Suppressor macrophage treated with lipopolysaccharide for 1 hour (primary cell): ENCODE measurements around the gene IL17RB.
A peak's percentile ranks its signal among the peaks of the same experiment; 100 is the strongest.

Source experiments
- DNase-seq, 3 donors: peaks; one replicate each; pipeline ENCODE4 v3.0.0-alpha.2; 2020 to 2022

IL17RB gene

GRCh38 chr3:53846134-53846850, at the start of gene IL17RB, which contains the start of gene CHDH:
Gene IL17RB, plus strand, starts transcription at chr3:53846568. Its CDS starts 21 bp downstream, at chr3:53846589.
Gene CHDH, minus strand, starts transcription at chr3:53846419. Its CDS starts 22,411 bp downstream, at chr3:53824008.
- DNase-seq: peak in 2 of 3 donors; percentile 22 to 48

GRCh38 chr3:53798144-53798543, 48.2 kb upstream of the IL17RB start:
- DNase-seq: no peak

DNA sequence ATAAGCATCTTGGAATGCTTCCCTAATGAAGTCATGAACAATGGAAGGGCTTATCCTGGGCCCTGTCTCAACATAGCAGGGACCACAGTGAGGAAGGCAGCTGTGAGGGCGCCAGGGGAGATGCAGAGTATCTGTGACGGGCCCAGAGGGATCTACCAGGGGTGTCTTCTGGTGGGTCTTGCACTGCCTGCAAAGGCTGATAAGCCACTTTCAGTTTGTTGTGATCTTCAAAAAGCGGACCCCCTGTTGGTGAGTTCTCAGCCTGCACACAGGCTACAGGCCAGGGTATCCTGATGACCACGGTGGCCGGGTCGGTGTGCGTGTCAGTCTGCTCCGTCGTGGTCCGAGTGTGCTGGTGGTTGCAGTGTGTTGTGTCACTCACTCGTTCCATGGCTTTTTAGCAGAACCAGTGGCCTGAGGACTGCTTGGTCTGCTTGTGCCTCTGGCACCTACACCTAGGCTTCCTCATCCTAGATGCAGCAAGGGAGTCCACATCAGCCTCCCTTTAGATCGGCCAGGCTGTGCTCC, 47.0 kb upstream of the IL17RB start:
- DNase-seq: no peak

- DNase-seq: no peak
These were observed 46.1 kb upstream of the IL17RB start for GRCh38 chr3:53800041-53800906.

- no peak for DNase-seq
These were observed 45.0 kb upstream of the IL17RB start for GRCh38 chr3:53801319-53801718.

DNA sequence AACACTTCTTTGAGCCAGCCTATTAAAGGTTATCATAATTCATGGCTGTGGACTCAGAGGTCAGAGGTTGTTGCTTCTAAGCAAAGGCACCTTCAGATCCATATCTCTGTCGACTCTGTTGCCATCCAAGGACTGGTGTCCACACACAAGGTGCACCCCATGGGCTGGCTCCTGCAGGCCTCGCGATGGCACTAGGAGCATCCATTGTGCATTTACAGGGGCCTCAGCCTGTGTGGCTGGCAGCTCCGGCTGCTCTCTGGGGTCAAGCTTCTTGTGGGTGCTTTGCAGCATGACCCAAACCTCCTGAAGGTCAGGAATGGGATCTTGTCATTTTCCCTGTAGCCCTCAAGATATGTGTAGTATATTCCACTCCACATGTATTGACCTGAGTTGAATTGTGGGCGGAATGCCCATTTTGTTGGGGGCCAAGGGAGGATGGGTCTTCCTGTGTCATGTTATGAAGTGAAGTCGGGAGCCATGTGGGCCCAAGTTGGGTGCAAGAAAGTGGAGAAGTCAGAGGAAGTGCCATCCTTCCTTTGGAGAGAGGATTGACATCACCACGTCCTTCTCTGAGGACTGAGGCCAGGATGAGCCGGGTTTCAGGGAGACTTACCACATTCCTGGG, 44.0 kb upstream of the IL17RB start:
- no peak for DNase-seq

- DNase-seq: no peak
These were observed 43.1 kb upstream of the IL17RB start for GRCh38 chr3:53803124-53803815.

DNA sequence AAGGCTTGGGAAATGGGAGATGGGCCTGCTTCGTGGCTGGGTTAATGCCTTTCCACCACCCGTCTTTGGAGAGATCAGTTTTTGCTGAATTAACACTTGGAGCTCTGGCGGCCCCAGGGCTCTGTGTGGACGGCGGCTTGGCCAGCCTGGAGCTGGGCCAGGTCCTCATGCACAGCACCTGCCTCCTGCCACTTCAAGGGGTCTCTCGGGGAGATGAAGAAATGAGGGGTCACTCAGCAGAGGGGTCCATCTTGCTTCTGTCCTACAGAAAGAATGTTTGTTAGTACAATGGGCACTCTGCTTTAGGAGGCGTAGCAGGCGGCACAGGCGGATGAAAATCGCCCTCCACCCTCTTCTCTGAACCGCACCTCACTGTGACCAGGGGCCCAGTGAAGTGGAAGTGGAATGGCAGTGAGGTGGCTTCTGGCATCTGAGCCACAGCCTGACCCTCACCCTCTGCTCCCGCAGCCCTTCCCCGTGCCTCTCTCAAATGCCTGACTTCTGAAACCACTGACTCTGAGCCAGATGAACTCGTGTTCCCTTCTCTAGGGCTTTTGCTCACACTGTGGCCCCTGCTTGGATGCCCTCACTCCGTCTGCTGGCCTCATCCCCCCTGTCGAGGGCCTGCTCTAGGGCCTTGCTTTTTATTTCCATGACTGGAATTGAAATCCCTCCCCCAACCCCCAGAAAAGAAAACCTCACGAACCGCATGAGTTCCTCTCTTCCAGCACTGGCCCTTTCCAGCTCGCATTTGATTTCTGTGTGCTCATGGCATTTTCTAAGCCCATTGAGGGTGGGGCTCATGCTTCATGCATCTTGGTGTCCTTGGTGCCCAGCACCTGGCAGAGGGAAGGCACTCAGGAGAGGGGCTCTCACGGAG, 42.3 kb upstream of the IL17RB start:
- no peak for DNase-seq

- DNase-seq: peak; percentile 25 to 37 (median 31)
These were observed 41.5 kb upstream of the IL17RB start for GRCh38 chr3:53804697-53805462.

- DNase-seq: no peak
These were observed 40.8 kb upstream of the IL17RB start for GRCh38 chr3:53805463-53806159.

DNA sequence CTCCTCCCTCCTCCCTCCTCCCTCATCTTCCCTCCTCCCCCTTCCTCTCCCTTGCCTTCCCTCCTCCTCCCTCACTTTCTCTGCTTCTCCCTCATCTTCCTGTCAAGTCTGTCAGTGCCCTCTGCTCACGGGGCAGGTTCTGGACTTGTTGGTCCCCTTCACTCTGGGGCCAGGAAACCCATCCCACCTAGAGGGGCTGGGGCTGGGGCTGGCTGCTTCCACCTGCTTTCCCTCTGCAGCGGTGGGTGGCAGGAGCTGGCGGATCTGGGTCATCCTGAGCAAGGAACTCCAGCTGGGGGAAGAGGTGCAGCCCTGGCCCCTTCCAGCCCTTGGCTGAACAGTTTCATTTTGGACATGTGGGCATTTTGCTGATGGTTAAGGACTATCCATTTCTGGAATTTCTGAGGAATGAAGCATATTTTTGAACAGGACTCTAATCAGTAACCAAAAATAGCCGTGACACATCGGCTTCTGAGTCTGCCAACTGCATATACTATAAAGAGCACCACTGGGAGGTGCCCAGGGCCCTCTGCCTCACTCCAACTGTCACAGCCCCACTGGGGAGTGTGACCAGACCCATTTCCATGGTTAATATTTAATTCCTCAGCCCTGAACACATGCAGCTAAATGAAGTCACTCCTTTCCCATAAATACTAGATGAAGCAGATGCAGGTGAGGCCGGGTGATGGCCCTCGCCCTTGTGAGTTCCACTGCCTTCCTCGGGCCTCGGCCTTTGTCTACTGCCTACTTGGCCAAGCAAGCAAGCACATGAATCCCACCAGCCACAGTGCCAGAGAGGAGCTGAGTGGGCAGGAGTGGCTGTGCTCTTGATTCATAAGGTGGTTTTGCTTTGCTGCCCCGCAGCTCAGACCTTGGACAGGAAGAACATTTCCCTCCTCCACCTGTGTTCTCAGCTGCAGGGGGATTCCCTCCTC, 39.9 kb upstream of the IL17RB start:
- DNase-seq: peak in 1 of 3 donors; percentile 5

- no peak for DNase-seq
These were observed 39.1 kb upstream of the IL17RB start for GRCh38 chr3:53807117-53807810.

GRCh38 chr3:53808496-53808895, 37.9 kb upstream of the IL17RB start:
- no peak for DNase-seq

GRCh38 chr3:53809267-53809666, 37.1 kb upstream of the IL17RB start:
- no peak for DNase-seq

- DNase-seq: no peak
These were observed 36.5 kb upstream of the IL17RB start for GRCh38 chr3:53809764-53810400.

- no peak for DNase-seq
These were observed 35.0 kb upstream of the IL17RB start for GRCh38 chr3:53811143-53811927.

DNA sequence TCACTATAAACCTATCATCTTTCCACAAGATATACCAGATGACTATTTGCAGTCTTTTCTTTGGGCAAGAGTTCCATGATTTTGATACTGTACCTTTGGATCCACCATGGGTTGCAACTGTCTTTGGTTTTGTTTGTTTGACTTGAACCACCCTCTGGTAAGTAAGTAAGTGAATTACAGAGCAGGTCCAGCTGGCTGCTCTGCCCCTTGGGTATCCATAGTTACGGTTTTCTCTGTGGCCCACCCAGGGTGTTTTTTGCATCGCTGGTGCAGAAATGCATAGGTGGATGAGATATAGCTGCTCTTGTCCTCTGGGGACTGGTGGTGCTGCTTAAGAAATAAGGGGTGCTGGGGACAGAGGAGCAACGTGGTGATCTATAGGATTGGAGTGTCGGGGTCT, 33.9 kb upstream of the IL17RB start:
- DNase-seq: no peak
